Measurements from ENCODE around the gene EIF2D.

The EIF2D gene

DNA sequence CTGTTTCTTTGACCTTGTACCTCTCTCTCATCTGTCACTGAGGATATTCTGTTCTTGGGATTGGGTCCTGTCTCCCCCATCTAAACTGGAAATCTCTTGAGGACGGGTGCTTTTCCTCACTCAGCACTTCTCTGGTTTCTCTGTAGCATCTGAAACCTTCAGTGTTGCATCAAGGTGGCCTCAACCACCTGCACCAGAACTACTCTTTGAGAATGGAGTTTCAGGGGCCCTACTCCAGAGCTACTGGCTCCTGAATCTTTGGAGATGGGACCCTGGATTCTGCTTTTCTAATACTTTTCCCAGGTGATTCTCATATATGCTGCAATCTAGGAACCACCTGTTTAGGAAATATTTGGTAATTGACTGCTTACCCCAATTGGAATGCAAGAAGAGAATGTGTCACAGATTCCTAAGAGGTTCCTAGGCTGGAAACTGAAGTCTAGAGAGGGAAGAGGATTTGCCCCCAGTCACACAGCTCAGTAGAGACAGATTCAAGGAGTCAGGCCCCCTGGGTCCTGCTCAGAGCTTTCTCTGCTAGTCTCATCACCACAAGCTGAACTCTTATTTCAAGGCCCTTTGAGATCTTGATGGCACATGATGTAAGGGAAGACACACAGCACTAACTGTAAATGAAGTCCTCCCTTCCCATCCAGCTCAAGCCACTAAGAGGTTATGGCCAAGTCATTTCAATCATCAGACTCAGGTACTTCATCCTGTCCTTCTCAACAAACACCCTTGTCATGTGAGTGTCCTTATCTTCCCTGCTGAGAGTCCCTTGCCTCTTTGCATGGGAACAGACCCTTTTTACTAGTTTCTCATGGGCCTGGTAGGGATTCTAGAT, 48.7 kb downstream of the EIF2D start:
- DNase-seq (ENCODE audit: insufficient read length) (no peak), FAIRE-seq (no peak)
- no peak for TF ChIP-seq TAF1 (IDR thresholded peaks at IDR 0.05; ENCODE audit: borderline replicate concordance, low read depth, low read length)
- TF ChIP-seq POLR2AphosphoS5 (IDR thresholded peaks at IDR 0.05; ENCODE audit: low read depth, low read length) = no peak
- no peak for TF ChIP-seq POLR2A (IDR thresholded peaks at IDR 0.05; ENCODE audit: low read depth, low read length)

DNA sequence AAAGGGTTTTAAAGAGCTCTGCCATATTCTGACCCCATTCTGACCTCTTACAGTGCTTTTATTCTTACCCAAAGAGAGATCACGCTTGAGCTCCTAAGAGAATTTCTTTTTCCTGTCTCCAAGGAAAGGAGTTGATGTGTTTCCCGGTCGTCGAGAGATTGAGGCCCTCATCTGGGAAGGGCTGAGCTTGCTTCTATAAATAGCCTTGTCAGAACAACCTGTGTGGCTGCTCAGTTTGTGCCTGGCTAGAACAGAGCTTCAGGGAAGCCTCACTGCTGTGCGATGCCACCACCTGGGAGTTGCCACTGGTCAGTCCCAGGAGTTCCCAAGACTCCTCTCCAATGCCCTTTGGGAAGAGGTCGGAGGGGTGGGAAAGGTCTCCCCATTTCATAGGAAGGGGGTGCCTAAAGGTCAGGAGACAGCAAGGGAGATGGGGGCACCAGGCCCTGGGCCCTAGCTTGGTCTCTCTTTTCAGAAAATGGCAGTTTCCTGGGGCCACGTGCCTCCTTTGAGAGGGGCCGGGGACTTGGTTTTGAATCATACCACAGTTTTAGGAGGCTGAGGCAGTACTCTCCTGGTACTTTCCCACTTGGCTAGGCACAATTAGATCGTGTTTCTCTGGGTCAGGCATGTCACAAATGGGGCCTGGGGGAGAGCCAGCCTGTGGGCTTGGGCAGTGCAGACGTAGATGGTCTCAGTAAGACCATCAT, 52.1 kb downstream of the EIF2D start:
- DNase-seq (ENCODE audit: insufficient read length) = no peak
- FAIRE-seq = no peak
- TF ChIP-seq TAF1 (IDR thresholded peaks at IDR 0.05; ENCODE audit: borderline replicate concordance, low read depth, low read length) (no peak), POLR2A (IDR thresholded peaks at IDR 0.05; ENCODE audit: low read depth, low read length) (no peak), POLR2AphosphoS5 (IDR thresholded peaks at IDR 0.05; ENCODE audit: low read depth, low read length) (no peak)

DNA sequence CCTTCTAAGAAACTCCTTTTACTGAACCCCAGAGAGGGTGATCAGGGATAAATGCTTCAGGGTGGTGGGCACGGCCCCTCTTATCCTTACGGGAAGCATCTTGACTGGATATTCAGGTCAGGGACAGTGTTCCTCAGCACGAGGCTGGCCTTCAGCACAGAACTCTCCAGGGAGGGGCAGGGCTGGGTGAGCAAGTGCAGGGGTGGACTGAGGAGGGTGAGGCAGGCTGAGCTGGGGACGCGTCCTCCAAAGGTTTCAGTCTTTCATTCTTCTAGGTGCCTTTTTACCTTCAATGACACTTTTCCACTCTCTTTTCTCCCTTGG, 52.6 kb downstream of the EIF2D start:
- TF ChIP-seq POLR2AphosphoS5 (IDR thresholded peaks at IDR 0.05; ENCODE audit: low read depth, low read length) = no peak
- TF ChIP-seq POLR2A (IDR thresholded peaks at IDR 0.05; ENCODE audit: low read depth, low read length) = no peak
- TF ChIP-seq TAF1 (IDR thresholded peaks at IDR 0.05; ENCODE audit: borderline replicate concordance, low read depth, low read length) = no peak
- DNase-seq (ENCODE audit: insufficient read length) = no peak
- no peak for FAIRE-seq

DNA sequence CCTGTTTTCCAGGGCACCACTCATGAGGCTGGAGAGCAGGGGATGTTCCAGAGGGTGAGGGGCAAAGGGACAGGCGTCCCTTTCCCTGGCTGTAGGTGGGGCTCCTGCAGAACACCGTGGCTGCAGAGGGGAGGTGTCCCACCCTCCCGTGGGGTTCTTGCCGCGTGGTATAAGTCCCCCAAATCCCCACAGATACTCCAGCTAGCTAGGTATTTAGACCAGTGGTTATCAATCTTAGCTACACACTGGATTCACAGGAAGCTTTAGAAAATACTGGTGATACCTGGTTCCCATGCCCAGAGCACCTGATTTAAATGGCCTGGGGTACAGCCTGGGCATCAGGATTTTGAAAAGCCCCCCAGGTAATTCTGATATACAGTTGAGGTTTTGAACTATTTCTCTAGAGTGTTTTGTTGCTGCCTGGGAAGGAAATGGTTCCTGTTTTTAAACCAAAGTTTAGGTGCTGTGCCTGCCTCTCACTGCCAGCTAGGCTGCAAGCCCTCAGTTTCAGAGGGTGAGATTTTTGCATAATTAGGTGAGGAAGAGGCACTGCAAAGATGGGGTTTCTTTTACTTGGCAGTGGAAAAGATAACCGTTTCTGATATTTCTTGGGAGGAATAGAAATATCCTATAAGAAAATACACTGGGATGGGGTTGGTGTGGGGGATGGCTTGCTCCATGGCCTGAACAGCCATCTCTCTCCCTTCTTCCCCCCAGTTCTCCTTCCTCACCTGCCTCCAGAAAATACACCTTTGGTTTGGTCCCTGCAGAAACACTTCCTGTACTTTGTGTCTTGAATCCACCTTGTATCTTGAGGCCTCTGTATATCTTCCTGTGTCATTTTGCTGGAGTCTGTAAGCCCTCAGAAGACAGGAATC, 53.2 kb downstream of the EIF2D start:
- FAIRE-seq (no peak), DNase-seq (ENCODE audit: insufficient read length) (no peak)
- TF ChIP-seq POLR2A (IDR thresholded peaks at IDR 0.05; ENCODE audit: low read depth, low read length) = no peak
- TF ChIP-seq POLR2AphosphoS5 (IDR thresholded peaks at IDR 0.05; ENCODE audit: low read depth, low read length) = no peak
- no peak for TF ChIP-seq TAF1 (IDR thresholded peaks at IDR 0.05; ENCODE audit: borderline replicate concordance, low read depth, low read length)

DNA sequence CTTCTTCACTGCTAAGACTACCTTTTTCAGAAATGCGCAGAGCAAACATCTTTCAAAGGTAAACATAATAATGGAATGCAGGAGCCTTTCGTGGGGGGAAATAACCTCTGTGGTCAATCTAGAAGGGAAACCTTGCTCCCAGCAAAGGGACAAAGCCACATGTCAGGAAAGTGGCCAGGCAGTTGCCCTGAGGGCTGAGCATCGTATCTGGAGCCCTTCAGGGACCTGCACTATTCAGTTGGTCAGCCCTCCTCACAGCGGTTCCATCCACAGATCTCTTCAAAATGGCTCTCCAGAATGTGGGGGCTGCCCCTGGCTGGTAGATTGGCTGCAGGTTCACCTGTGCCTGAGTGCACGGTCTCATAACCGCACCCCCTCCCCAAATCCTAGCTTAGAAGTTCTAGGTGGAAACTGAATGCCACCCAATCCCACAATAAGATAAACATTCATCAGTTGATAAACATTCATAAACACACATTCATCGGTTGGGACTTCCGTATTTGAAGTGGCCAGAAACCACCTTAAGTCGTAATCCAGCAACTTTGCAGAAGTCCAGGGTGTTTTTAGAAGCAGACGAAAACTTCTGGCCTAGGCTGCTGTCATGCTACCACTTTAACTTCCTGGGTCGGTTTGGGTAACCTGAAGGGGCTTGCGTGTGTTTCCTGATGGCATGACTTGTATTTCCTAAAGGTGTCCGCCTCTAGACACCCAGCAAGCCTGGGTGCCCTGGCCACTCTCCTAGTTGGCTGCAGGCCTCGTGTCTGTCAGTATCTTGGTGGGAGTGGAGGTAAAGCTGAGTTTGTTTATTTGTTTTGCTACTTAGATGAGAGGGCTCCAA, 54.4 kb downstream of the EIF2D start:
- DNase-seq (ENCODE audit: insufficient read length) = no peak

DNA sequence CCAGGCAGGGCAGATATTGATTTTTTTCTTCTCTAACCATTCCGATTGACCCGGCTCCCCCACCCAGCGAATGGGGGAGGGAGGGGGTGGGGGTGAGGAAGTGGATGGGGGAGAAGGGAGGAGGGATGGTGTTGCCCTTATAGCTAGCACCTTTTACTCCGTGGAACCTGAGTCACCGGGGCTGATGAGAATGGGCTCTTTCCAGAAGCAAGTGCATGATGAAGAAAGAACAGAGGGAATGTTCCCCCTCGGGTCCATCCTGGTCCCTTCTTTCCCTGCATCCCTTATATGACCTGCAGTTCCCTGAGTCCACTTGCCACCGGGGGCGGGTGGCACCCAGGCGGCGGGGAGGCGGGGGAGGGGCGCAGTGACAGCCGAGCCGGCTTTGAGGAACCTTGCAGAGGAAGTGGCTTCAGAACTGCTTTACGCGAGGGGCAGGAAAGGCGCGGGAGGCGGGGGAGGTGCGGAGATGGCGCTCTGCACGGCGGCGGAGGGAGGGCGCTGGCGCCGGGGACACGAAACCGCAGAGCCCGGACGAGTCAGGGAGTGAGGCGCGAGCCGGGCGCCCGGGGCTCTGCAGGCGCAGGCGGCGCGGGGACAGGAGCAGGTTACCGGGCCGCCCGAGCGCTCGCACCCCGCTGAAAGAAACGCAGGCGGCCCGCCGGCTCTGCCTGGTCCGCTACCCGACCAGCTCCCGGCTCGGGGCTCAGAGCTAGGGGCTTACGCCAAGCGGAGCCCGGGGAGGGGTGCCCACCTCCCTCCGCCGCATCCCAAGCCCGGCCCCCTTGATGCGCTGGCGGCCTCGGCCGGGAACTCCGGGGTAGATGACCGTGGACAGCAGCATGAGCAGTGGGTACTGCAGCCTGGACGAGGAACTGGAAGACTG, 55.3 kb downstream of the EIF2D start:
- TF ChIP-seq POLR2AphosphoS5 (IDR thresholded peaks at IDR 0.05; ENCODE audit: low read depth, low read length) = peak; percentile 67; the same call in 1 of the 2 replicates
- TF ChIP-seq TAF1 (IDR thresholded peaks at IDR 0.05; ENCODE audit: borderline replicate concordance, low read depth, low read length) = peak; percentile 73; the same call in 1 of the 2 replicates
- peak; percentile 62; the same call in 1 of the 2 replicates for TF ChIP-seq POLR2A (IDR thresholded peaks at IDR 0.05; ENCODE audit: low read depth, low read length)
- FAIRE-seq = peak; percentile 94
- peak; percentile 68 for DNase-seq (ENCODE audit: insufficient read length)

More for the DNA sequence above, 54.4 kb downstream of the EIF2D start:
- peak; percentile 63 for FAIRE-seq
- TF ChIP-seq POLR2A (IDR thresholded peaks at IDR 0.05; ENCODE audit: low read depth, low read length) (peak; percentile 39; the same call in 1 of the 2 replicates), POLR2AphosphoS5 (IDR thresholded peaks at IDR 0.05; ENCODE audit: low read depth, low read length) (peak; percentile 4; the same call in 1 of the 2 replicates), TAF1 (IDR thresholded peaks at IDR 0.05; ENCODE audit: borderline replicate concordance, low read depth, low read length) (0 out of 2 replicates have a peak, but pooled peaks have one; percentile 23)

DNA sequence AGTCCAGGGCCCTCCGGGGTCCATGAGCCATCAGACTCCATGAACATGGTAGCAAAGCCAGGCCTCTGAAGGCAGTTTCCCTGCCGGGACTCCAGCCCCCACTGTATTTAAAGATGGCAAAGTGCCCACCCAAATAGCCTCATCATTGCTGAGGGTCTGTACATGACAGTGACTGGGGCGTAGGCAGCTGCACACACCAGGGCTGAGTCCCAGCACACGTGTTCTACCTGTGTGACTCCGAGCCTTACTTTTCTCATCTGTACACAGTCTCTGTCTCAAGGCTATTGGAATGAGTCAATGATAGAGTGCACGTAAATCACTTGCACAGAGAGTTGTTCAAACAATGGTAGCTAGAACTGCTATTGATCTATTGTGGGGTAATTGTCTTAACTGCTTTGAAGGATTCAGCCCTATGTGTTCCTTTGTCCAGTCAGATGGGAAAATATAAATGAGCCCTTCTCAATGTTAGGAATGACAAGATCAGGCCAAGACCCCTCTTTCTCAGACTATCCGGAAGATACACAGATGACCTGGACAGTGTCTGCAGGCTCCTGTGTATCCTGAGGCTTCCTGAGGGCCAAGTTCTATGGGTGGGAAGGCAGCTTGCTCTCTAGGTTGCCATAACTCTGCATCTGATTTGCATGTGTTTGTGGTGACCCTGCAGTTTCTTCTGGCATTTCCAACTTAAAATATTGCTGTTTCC, 56.1 kb downstream of the EIF2D start:
- TF ChIP-seq POLR2AphosphoS5 (IDR thresholded peaks at IDR 0.05; ENCODE audit: low read depth, low read length) (no peak), POLR2A (IDR thresholded peaks at IDR 0.05; ENCODE audit: low read depth, low read length) (no peak), TAF1 (IDR thresholded peaks at IDR 0.05; ENCODE audit: borderline replicate concordance, low read depth, low read length) (no peak)
- no peak for DNase-seq (ENCODE audit: insufficient read length)
- FAIRE-seq = no peak

DNA sequence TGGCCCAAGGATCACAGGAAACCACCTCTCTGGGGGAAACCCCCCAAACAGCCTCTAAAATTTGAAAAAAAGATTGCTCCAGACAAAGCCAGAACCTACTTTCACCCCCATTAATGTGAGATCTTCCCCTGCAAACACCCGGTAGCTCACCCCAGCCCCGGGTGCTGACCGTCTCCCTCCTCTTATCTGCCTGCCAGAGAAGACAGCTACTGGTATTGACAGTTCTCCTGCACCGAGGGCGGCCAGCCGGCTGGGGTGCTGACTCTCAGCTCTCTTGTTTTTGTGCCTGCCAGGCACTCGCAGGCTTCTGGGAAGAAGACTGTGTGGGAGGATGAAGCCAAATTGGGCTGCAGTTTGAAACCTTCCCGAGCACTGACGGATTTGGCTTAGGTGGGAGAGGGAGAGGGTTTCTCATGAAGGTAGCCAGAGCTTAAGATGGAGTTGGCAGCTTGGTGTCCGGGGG, 56.8 kb downstream of the EIF2D start:
- DNase-seq (ENCODE audit: insufficient read length) (no peak), FAIRE-seq (peak; percentile 72)
- TF ChIP-seq POLR2A (IDR thresholded peaks at IDR 0.05; ENCODE audit: low read depth, low read length) = no peak
- no peak for TF ChIP-seq POLR2AphosphoS5 (IDR thresholded peaks at IDR 0.05; ENCODE audit: low read depth, low read length)
- TF ChIP-seq TAF1 (IDR thresholded peaks at IDR 0.05; ENCODE audit: borderline replicate concordance, low read depth, low read length) = no peak
